HepG2 (cell line): Measurements from ENCODE around the gene PADI1. TPM values are rescaled to one million over a fixed set of nuclear protein-coding genes. Genes with fewer than 3 reads are reported as not detected.

Experiments
- ATAC-seq: fragments of 200-7000 bp; cut with Tn5 transposase; 3 replicates; pipeline ENCODE4 v1.9.1; 2020; ENCODE audit warnings: mild to moderate bottlenecking, moderate library complexity
- BruUV-seq: library from RNA; stranded (reverse); fragments of 400-500 nt; replicated peaks from 2 replicates; lab custom pipeline; 2021; lab: Mats Ljungman, UMichigan
- CTCF ChIA-PET: fragments of 300-600 bp; formaldehyde crosslinking; extraction: SDS; loops from one replicate; lab custom pipeline; 2021; ENCODE audit warnings: low total read pairs, inconsistent platforms, low intra/inter-chr PET ratio; lab: Yijun Ruan, JAX
- POLR2A ChIA-PET: fragments of 350-600 bp; sonication (Branson Sonifier 250); formaldehyde crosslinking; loops from one replicate; lab custom pipeline; 2020; ENCODE audit warnings: antibody characterized with exemption, inconsistent platforms; lab: Yijun Ruan, JAX
- DNase-seq: peaks from one replicate; pipeline ENCODE4 v3.0.0-alpha.2; 2015; ENCODE audit warnings: low spot score
- FAIRE-seq: peaks from 3 replicates; lab custom pipeline; 2011; peaks lifted over from hg19 to GRCh38; lab: Jason Lieb, UNC
- H2AFZ ChIP-seq: one replicate; pipeline ENCODE4 v1.6.1; 2011; ENCODE audit warnings: low read length, inconsistent platforms
- H3K27ac ChIP-seq: fragments of 300-600 bp; 3 replicates; pipeline ENCODE4 v1.8.0; 2011; ENCODE audit warnings: mixed run types, mild to moderate bottlenecking, mixed read lengths, low read length, inconsistent platforms; ENCODE audit not compliant: insufficient read depth; ENCODE audit errors: extremely low read length
- H3K27me3 ChIP-seq, 2 experiments: fragments of 200-600 bp in 1 of 2; 2 replicates in 1 of 2; 3 replicates in 1 of 2; pipeline versions ENCODE4 v1.6.0 to v1.8.0; 2011; ENCODE audit warnings: low read length in 2 of 2, mild to moderate bottlenecking in 2 of 2, moderate library complexity in 2 of 2, inconsistent platforms in 1 of 2; ENCODE audit not compliant: insufficient read depth in 2 of 2, control insufficient read depth in 1 of 2
- H3K36me3 ChIP-seq, 2 experiments: fragments of 200-600 bp in 1 of 2; replicated peaks in 1 of 2; 2 replicates in 1 of 2; 3 replicates in 1 of 2; pipeline versions ENCODE4 v1.5.1 to v1.8.0; 2011; ENCODE audit warnings: low read length in 2 of 2, inconsistent platforms in 1 of 2; ENCODE audit not compliant: insufficient read depth in 2 of 2, control insufficient read depth in 1 of 2
- H3K4me1 ChIP-seq: 2 replicates; pipeline ENCODE4 v1.5.1; 2012; ENCODE audit warnings: low read length, inconsistent platforms; ENCODE audit not compliant: insufficient read depth
- H3K4me2 ChIP-seq: 2 replicates; pipeline ENCODE4 v1.6.0; 2011; ENCODE audit warnings: low read depth, low read length, inconsistent platforms
- H3K4me3 ChIP-seq, 3 experiments: fragments of 200-600 bp in 1 of 3; sonication (generic), shearing (Covaris generic) in 1 of 3; replicated peaks in 1 of 3; 2 replicates each; pipeline ENCODE4 v1.5.1; 2011 to 2016; ENCODE audit warnings: low read length in 3 of 3, inconsistent platforms in 2 of 3, low read depth in 2 of 3, mild to moderate bottlenecking in 2 of 3, control low read depth in 1 of 3, mixed read lengths in 1 of 3; ENCODE audit not compliant: insufficient read depth in 1 of 3
- H3K79me2 ChIP-seq: one replicate; pipeline ENCODE4 v1.6.1; 2011; ENCODE audit warnings: low read length, inconsistent platforms; ENCODE audit not compliant: insufficient read depth
- H3K9ac ChIP-seq: 2 replicates; pipeline ENCODE4 v1.6.0; 2011; ENCODE audit warnings: mild to moderate bottlenecking, low read depth, low read length, inconsistent platforms; ENCODE audit not compliant: insufficient read depth
- H3K9me3 ChIP-seq: 2 replicates; pipeline ENCODE4 v1.5.1; 2012; ENCODE audit warnings: mild to moderate bottlenecking, low read length
- H4K20me1 ChIP-seq: 2 replicates; pipeline ENCODE4 v1.6.0; 2011; ENCODE audit warnings: inconsistent platforms, mild to moderate bottlenecking, low read length, moderate library complexity; ENCODE audit not compliant: insufficient read depth
- ATF7-NPFF ChIP-seq: sonication (generic); formaldehyde crosslinking; IDR thresholded peaks from 2 replicates; pipeline ENCODE4 v1.8.1; 2023; ENCODE audit warnings: mild to moderate bottlenecking, low read depth, missing genetic modification reagents, moderate library complexity
- CEBPB ChIP-seq: IDR thresholded peaks from 2 replicates; pipeline ENCODE4 v1.6.1; 2011; ENCODE audit warnings: low read depth, low read length, improper control_type of control experiment, borderline replicate concordance
- KLF12 ChIP-seq: sonication (generic); formaldehyde crosslinking; IDR thresholded peaks from 2 replicates; pipeline ENCODE4 v1.4.0; 2020; ENCODE audit warnings: missing genetic modification reagents, borderline replicate concordance
- MXD3 ChIP-seq: IDR thresholded peaks from 2 replicates; pipeline ENCODE4 v1.6.1; 2016; ENCODE audit warnings: mild to moderate bottlenecking, missing biosample characterization, missing genetic modification reagents
- NFATC3 ChIP-seq: sonication (generic); formaldehyde crosslinking; IDR thresholded peaks from 2 replicates; pipeline ENCODE4 v1.5.1; 2020; ENCODE audit warnings: mild to moderate bottlenecking, missing genetic modification reagents
- NPAS2 ChIP-seq: sonication (generic); formaldehyde crosslinking; IDR thresholded peaks from 2 replicates; pipeline ENCODE4 v1.8.0; 2022; ENCODE audit warnings: mild to moderate bottlenecking, missing genetic modification reagents, borderline replicate concordance
- SRY ChIP-seq: sonication (generic); formaldehyde crosslinking; IDR thresholded peaks from 2 replicates; pipeline ENCODE4 v1.8.0; 2022; ENCODE audit warnings: mild to moderate bottlenecking, missing genetic modification reagents
- STAG1 ChIP-seq: sonication (generic); formaldehyde crosslinking; IDR thresholded peaks from 2 replicates; pipeline ENCODE4 v1.4.0; 2020; ENCODE audit warnings: missing genetic modification reagents
- THAP11 ChIP-seq: IDR thresholded peaks from 2 replicates; pipeline ENCODE4 v1.6.1; 2016; ENCODE audit warnings: missing biosample characterization, missing genetic modification reagents
- TIGD3 ChIP-seq: sonication (generic); formaldehyde crosslinking; IDR thresholded peaks from 2 replicates; pipeline ENCODE4 v1.5.1; 2020; ENCODE audit warnings: mild to moderate bottlenecking, missing genetic modification reagents, borderline replicate concordance
- ZBTB46 ChIP-seq: sonication (generic); formaldehyde crosslinking; IDR thresholded peaks from 2 replicates; pipeline ENCODE4 v1.4.0; 2020; ENCODE audit warnings: mild to moderate bottlenecking, missing genetic modification reagents, borderline replicate concordance
- ZNF138 ChIP-seq: sonication (generic); formaldehyde crosslinking; IDR thresholded peaks from 2 replicates; pipeline ENCODE4 v1.5.0; 2020; ENCODE audit warnings: mild to moderate bottlenecking, low read depth, missing genetic modification reagents
- ZNF280D ChIP-seq: sonication (generic); formaldehyde crosslinking; IDR thresholded peaks from 2 replicates; pipeline ENCODE4 v1.5.1; 2020; ENCODE audit warnings: mild to moderate bottlenecking, missing genetic modification reagents
- ZNF44 ChIP-seq: sonication (generic); formaldehyde crosslinking; IDR thresholded peaks from 2 replicates; pipeline ENCODE4 v1.5.1; 2020; ENCODE audit warnings: mild to moderate bottlenecking, missing genetic modification reagents
- ZNF549 ChIP-seq: sonication (generic); formaldehyde crosslinking; IDR thresholded peaks from 2 replicates; pipeline ENCODE4 v1.5.0; 2020; ENCODE audit warnings: missing genetic modification reagents
- ZNF569 ChIP-seq: sonication (generic); formaldehyde crosslinking; IDR thresholded peaks from 2 replicates; pipeline ENCODE4 v1.5.0; 2020; ENCODE audit warnings: mild to moderate bottlenecking, missing genetic modification reagents, moderate library complexity, borderline replicate concordance
- ZNF576 ChIP-seq: sonication (generic); formaldehyde crosslinking; IDR thresholded peaks from 2 replicates; pipeline ENCODE4 v1.4.0; 2020; ENCODE audit warnings: mild to moderate bottlenecking, missing genetic modification reagents
- ZNF768 ChIP-seq: sonication (generic); formaldehyde crosslinking; IDR thresholded peaks from 2 replicates; pipeline ENCODE4 v1.4.0; 2020; ENCODE audit warnings: missing genetic modification reagents
- ZSCAN31 ChIP-seq: sonication (generic); formaldehyde crosslinking; IDR thresholded peaks from 2 replicates; pipeline ENCODE4 v1.5.0; 2020; ENCODE audit warnings: low read depth, mild to moderate bottlenecking, missing genetic modification reagents
- WGBS: methylation state at CpG from one replicate; pipeline ENCODE4 v1.1.6; 2017; ENCODE audit warnings: low lambda C conversion rate; 5-methylcytosine and 5-hydroxymethylcytosine counted together
- in situ Hi-C: cut with HindIII; loops from 2 replicates; pipeline ENCODE4 v1.10.0; 2017; ENCODE audit warnings: low pct_unique_long_range_greater_than_20kb; ENCODE audit not compliant: extremely low pct_ligation_motif_present
- intact Hi-C: fragments of 100-400 bp; cut with micrococcal nuclease; formaldehyde crosslinking; loops from one replicate; pipeline ENCODE4 v1.10.0; 2022; ENCODE audit not compliant: unreplicated experiment
- polyA plus RNA-seq, 8 experiments: library from polyadenylated mRNA; depleted of rRNA in 3 of 8; stranded (reverse) in 7 of 8; unstranded in 1 of 8; fragments of >200 nt; fragmentation: Illumina TruSeq in 4 of 8; extraction: Trizol in 4 of 8; gene quantifications; 2 replicates each; pipeline versions ENCODE4 v1.2.1 to v1.2.3, GENCODE V29; 2011 to 2016; ENCODE audit warnings: low read depth in 4 of 8, missing spikeins in 1 of 8, mixed read lengths in 1 of 8; ENCODE audit not compliant: insufficient read depth in 1 of 8
- total RNA-seq, 5 experiments: library from RNA; depleted of rRNA; stranded (reverse); fragments of >200 nt; fragmentation: Illumina TruSeq; extraction: Trizol; gene quantifications; 2 replicates each; pipeline ENCODE4 v1.2.3, GENCODE V29; 2016; ENCODE audit warnings: low read depth in 1 of 5

The PADI1 gene
- total and polyA plus RNA-seq, 2 of the 13 experiments (the other 11 are each of a cell fraction or from before 2014, with no cell fraction given) = not detected

- no TSS peak for BruUV-seq
- Histone ChIP-seq H4K20me1 (no peaks in the 10 kb centered on the region), H3K27ac (no peak overlapping the region), H3K9ac (no peak overlapping the region), H3K4me3 (no peak overlapping the region), H3K79me2 (no peaks in the 10 kb centered on the region), H2AFZ (no peak overlapping the region), H3K4me2 (no peak overlapping the region), H3K27me3 (no peaks in the 10 kb centered on the region), H3K4me1 (no peaks in the 10 kb centered on the region), H3K9me3 (peaks cover 17% of the 10 kb centered on the region), H3K36me3 (no peaks in the 10 kb centered on the region)
- in situ Hi-C loops = no loop called here
- no peak for DNase-seq
- 53% methylated on average over 2 of the region's 2 CpGs for WGBS
- intact Hi-C loops = no loop called here
- TF ChIP-seq ZNF576 (CRISPR knock-in tag) = no peak
- no peak for TF ChIP-seq THAP11 (CRISPR knock-in tag)
- no peak for TF ChIP-seq NFATC3 (CRISPR knock-in tag)
- no peak for TF ChIP-seq ZNF549 (CRISPR knock-in tag)
- TF ChIP-seq NPAS2 (CRISPR knock-in tag) = no peak
- no peak for TF ChIP-seq MXD3
- no peak for TF ChIP-seq TIGD3 (CRISPR knock-in tag)
- TF ChIP-seq ZNF280D (CRISPR knock-in tag) = no peak
- no peak for TF ChIP-seq SRY (CRISPR knock-in tag)
- TF ChIP-seq ZSCAN31 = no peak
- no peak for TF ChIP-seq CEBPB
- no peak for TF ChIP-seq ZBTB46 (CRISPR knock-in tag)
- TF ChIP-seq ZNF768 (CRISPR knock-in tag) = no peak
- no peak for TF ChIP-seq ZNF44 (CRISPR knock-in tag)
- TF ChIP-seq ATF7-NPFF = no peak
- no peak for TF ChIP-seq ZNF569 (CRISPR knock-in tag)
- TF ChIP-seq KLF12 = no peak
- TF ChIP-seq ZNF138 (CRISPR knock-in tag) = no peak
- no peak for TF ChIP-seq STAG1 (CRISPR knock-in tag)
- ATAC-seq = no peak
- POLR2A ChIA-PET = no interaction called here
- CTCF ChIA-PET = no interaction called here
- FAIRE-seq = no peak
Measured at GRCh38 chr1:17155257-17155920, 49.5 kb upstream of the PADI1 start.
